ENCODE results near the gene MT1M. TPM values are rescaled to one million over a fixed set of nuclear protein-coding genes. Genes with fewer than 3 reads are reported as not detected.

Gene MT1M
- total RNA-seq, 2 donors from 2014 or later, result 23.2 to 53.6 TPM

- no peak for TF ChIP-seq CTCF (IDR thresholded peaks at IDR 0.05)
- no peak for ATAC-seq (ENCODE audit: insufficient number of reproducible peaks, low FRiP score, low read depth)
- Histone ChIP-seq H3K9me3 (no peaks in the 10 kb centered on the region), H3K36me3 (no peaks in the 10 kb centered on the region), H3K27me3 (replicated peaks; ENCODE audit: insufficient read depth) (no peaks in the 10 kb centered on the region), H3K27ac (no peak overlapping the region), H3K4me3 (no peak overlapping the region), H3K4me1 (ENCODE audit: control insufficient read depth in 1 of 2, low read depth in 2 of 2) (peaks cover 19 to 40% of the 10 kb centered on the region in 2 donors)
- DNase-seq (ENCODE audit: low spot score), result no peak
Measured at GRCh38 chr16:56613706-56614105, 18.8 kb upstream of the MT1M start.

- H3K9me3 ChIP-seq, result no peaks in the 10 kb centered on the region
- DNase-seq (ENCODE audit: low spot score), result no peak
Measured at GRCh38 chr16:56614549-56614991, 17.9 kb upstream of the MT1M start.

GRCh38 chr16:56615353-56615752, 17.1 kb upstream of the MT1M start:
- H3K27ac ChIP-seq, result no peak overlapping the region
- H3K27me3 ChIP-seq (replicated peaks; ENCODE audit: insufficient read depth), result no peaks in the 10 kb centered on the region
- ATAC-seq (ENCODE audit: insufficient number of reproducible peaks, low FRiP score, low read depth), result no peak
- H3K9me3 ChIP-seq, result no peaks in the 10 kb centered on the region
- H3K36me3 ChIP-seq, result no peaks in the 10 kb centered on the region
- no peak overlapping the region for H3K4me3 ChIP-seq
- TF ChIP-seq CTCF (IDR thresholded peaks at IDR 0.05), result no peak
- no peak for DNase-seq (ENCODE audit: low spot score)
- peaks cover 14 to 35% of the 10 kb centered on the region in 2 donors for H3K4me1 ChIP-seq (ENCODE audit: control insufficient read depth in 1 of 2, low read depth in 2 of 2)

More at GRCh38 chr16:56614549-56614991, 17.9 kb upstream of the MT1M start:
- no peak for TF ChIP-seq CTCF (IDR thresholded peaks at IDR 0.05)
- peaks cover 19 to 40% of the 10 kb centered on the region in 2 donors for H3K4me1 ChIP-seq (ENCODE audit: control insufficient read depth in 1 of 2, low read depth in 2 of 2)
- H3K36me3 ChIP-seq, result no peaks in the 10 kb centered on the region
- no peaks in the 10 kb centered on the region for H3K27me3 ChIP-seq (replicated peaks; ENCODE audit: insufficient read depth)
- no peak overlapping the region for H3K27ac ChIP-seq
- no peak overlapping the region for H3K4me3 ChIP-seq
- ATAC-seq (ENCODE audit: insufficient number of reproducible peaks, low FRiP score, low read depth), result no peak

GRCh38 chr16:56616608-56617211, 15.7 kb upstream of the MT1M start:
- Histone ChIP-seq H3K27me3 (replicated peaks; ENCODE audit: insufficient read depth) (no peaks in the 10 kb centered on the region), H3K9me3 (no peaks in the 10 kb centered on the region), H3K4me3 (peak overlapping the region; percentile 62), H3K36me3 (no peaks in the 10 kb centered on the region), H3K27ac (no peak overlapping the region), H3K4me1 (ENCODE audit: control insufficient read depth in 1 of 2, low read depth in 2 of 2) (peaks cover 4 to 22% of the 10 kb centered on the region in 2 donors)
- no peak for TF ChIP-seq CTCF (IDR thresholded peaks at IDR 0.05)
- no peak for DNase-seq (ENCODE audit: low spot score)
- no peak for ATAC-seq (ENCODE audit: insufficient number of reproducible peaks, low FRiP score, low read depth)

- TF ChIP-seq CTCF (IDR thresholded peaks at IDR 0.05), result peak; percentile 19
- no peaks in the 10 kb centered on the region for H3K36me3 ChIP-seq
- H3K27ac ChIP-seq, result peak overlapping the region; percentile 34 to 60
- ATAC-seq (ENCODE audit: insufficient number of reproducible peaks, low FRiP score, low read depth) (peak; percentile 54), DNase-seq (ENCODE audit: low spot score) (no peak)
- peaks cover 4 to 14% of the 10 kb centered on the region in 2 donors for H3K4me1 ChIP-seq (ENCODE audit: control insufficient read depth in 1 of 2, low read depth in 2 of 2)
- H3K27me3 ChIP-seq (replicated peaks; ENCODE audit: insufficient read depth), result no peaks in the 10 kb centered on the region
- H3K4me3 ChIP-seq, result peak overlapping the region; percentile 62
- H3K9me3 ChIP-seq, result no peaks in the 10 kb centered on the region
Measured at GRCh38 chr16:56617212-56618085, 15.0 kb upstream of the MT1M start.
